HG03175 (cell line): ENCODE data around the gene FERMT1.
"Not testable (repeated sequence)": the region's sequence is repeated elsewhere in the genome, so short reads cannot be mapped to it uniquely, and the experiment has no call there.

Source experiments
- ATAC-seq: cut with Tn5 transposase; IDR thresholded peaks from one replicate; pipeline ENCODE4 v1.9.1; 2021; ENCODE audit warnings: mild to moderate bottlenecking, moderate library complexity; ENCODE audit not compliant: unreplicated experiment

FERMT1 gene

GRCh38 chr20:6070829-6071695 lies 51.8 kb downstream of the FERMT1 start:
- ATAC-seq: no peak

- no peak for ATAC-seq
These were observed 53.2 kb downstream of the FERMT1 start for GRCh38 chr20:6069669-6070068.

GRCh38 chr20:6067763-6068318 lies 55.0 kb downstream of the FERMT1 start:
- no peak for ATAC-seq

- ATAC-seq: no peak
These were observed 56.2 kb downstream of the FERMT1 start for GRCh38 chr20:6066582-6066981.

GRCh38 chr20:6061544-6061943 lies 61.3 kb downstream of the FERMT1 start:
- ATAC-seq: no peak

- ATAC-seq: no peak
These were observed 62.6 kb downstream of the FERMT1 start for GRCh38 chr20:6060213-6060612.

GRCh38 chr20:6058684-6059295 lies 64.0 kb downstream of the FERMT1 start:
- no peak for ATAC-seq

- no peak for ATAC-seq
These were observed 65.1 kb downstream of the FERMT1 start for GRCh38 chr20:6057691-6058090.

GRCh38 chr20:6057139-6057538 lies 65.7 kb downstream of the FERMT1 start:
- no peak for ATAC-seq

GRCh38 chr20:6055981-6056569 lies 66.8 kb downstream of the FERMT1 start:
- ATAC-seq: no peak

- ATAC-seq: no peak
These were observed 67.6 kb downstream of the FERMT1 start for GRCh38 chr20:6055161-6055783.

GRCh38 chr20:6054689-6055051 lies 68.2 kb downstream of the FERMT1 start:
- not testable (repeated sequence) for ATAC-seq

GRCh38 chr20:6053776-6054688 lies 68.8 kb downstream of the FERMT1 start, which contains the start of gene LRRN4:
TSS of gene LRRN4 (minus strand) at chr20:6054060. CDS start at chr20:6052799, 1,261 bp downstream.
- no peak for ATAC-seq

- no peak for ATAC-seq
These were observed 69.6 kb downstream of the FERMT1 start for GRCh38 chr20:6053064-6053775.

GRCh38 chr20:6051505-6051904 lies 71.3 kb downstream of the FERMT1 start:
- ATAC-seq: no peak

GRCh38 chr20:6048391-6048790 lies 74.4 kb downstream of the FERMT1 start:
- ATAC-seq: no peak

- no peak for ATAC-seq
These were observed 76.4 kb downstream of the FERMT1 start for GRCh38 chr20:6046432-6046831.

GRCh38 chr20:6045566-6045965 lies 77.3 kb downstream of the FERMT1 start:
- no peak for ATAC-seq

- no peak for ATAC-seq
These were observed 78.7 kb downstream of the FERMT1 start for GRCh38 chr20:6044115-6044514.
